H9 (cell line): ENCODE data around the gene SPRYD3. TPM values are rescaled to one million over a fixed set of nuclear protein-coding genes. Genes with fewer than 3 reads are reported as not detected.
A peak's percentile ranks its signal among the peaks of the same experiment; 100 is the strongest.
"Not testable (repeated sequence)": the region's sequence is repeated elsewhere in the genome, so short reads cannot be mapped to it uniquely, and the experiment has no call there.

Experiments used
- DNase-seq: peaks from one replicate; pipeline ENCODE4 v3.0.0-alpha.2; 2017
- H2AFZ ChIP-seq: one replicate; pipeline ENCODE4 v1.6.1; 2013; ENCODE audit warnings: mild to moderate bottlenecking, low read length, control low read depth, moderate library complexity
- H2AK5ac ChIP-seq: 2 replicates; pipeline ENCODE4 v1.6.1; 2013; ENCODE audit warnings: low read length, control low read depth, mixed read lengths; ENCODE audit not compliant: insufficient read length
- H2BK120ac ChIP-seq: one replicate; pipeline ENCODE4 v1.6.1; 2013; ENCODE audit warnings: low read depth, mild to moderate bottlenecking, low read length, control low read depth, inconsistent platforms; ENCODE audit not compliant: poor library complexity, severe bottlenecking
- H2BK12ac ChIP-seq: 2 replicates; pipeline ENCODE4 v1.6.1; 2013; ENCODE audit warnings: low read length, control low read depth, mixed read lengths, low read depth; ENCODE audit not compliant: insufficient read length
- H2BK15ac ChIP-seq: 2 replicates; pipeline ENCODE4 v1.6.1; 2013; ENCODE audit warnings: low read depth, low read length, control low read depth
- H2BK20ac ChIP-seq: one replicate; pipeline ENCODE4 v1.6.1; 2013; ENCODE audit warnings: low read depth, mild to moderate bottlenecking, low read length, control low read depth, inconsistent platforms; ENCODE audit not compliant: poor library complexity, severe bottlenecking
- H2BK5ac ChIP-seq: 2 replicates; pipeline ENCODE4 v1.6.1; 2013; ENCODE audit warnings: low read length, control low read depth, mixed read lengths; ENCODE audit not compliant: insufficient read length
- H3K14ac ChIP-seq: 2 replicates; pipeline ENCODE4 v1.6.1; 2013; ENCODE audit warnings: low read length, control low read depth; ENCODE audit not compliant: insufficient read depth
- H3K18ac ChIP-seq: 2 replicates; pipeline ENCODE4 v1.6.1; 2013; ENCODE audit warnings: low read depth, mild to moderate bottlenecking, mixed read lengths, low read length, control low read depth; ENCODE audit not compliant: insufficient read length
- H3K23ac ChIP-seq: 2 replicates; pipeline ENCODE4 v1.6.1; 2013; ENCODE audit warnings: low read length, control low read depth, mixed read lengths, low read depth; ENCODE audit not compliant: insufficient read length
- H3K23me2 ChIP-seq: 2 replicates; pipeline ENCODE4 v1.6.1; 2013; ENCODE audit warnings: low read depth, mild to moderate bottlenecking, mixed read lengths, low read length, control low read depth; ENCODE audit not compliant: insufficient read length, poor library complexity, severe bottlenecking
- H3K27ac ChIP-seq: 2 replicates; pipeline ENCODE4 v1.5.1; 2013; ENCODE audit warnings: low read length, control low read depth, mixed read lengths, low read depth; ENCODE audit not compliant: insufficient read length
- H3K27me3 ChIP-seq: 2 replicates; pipeline ENCODE4 v1.6.1; 2013; ENCODE audit warnings: low read length, control low read depth, inconsistent platforms; ENCODE audit not compliant: insufficient read depth
- H3K4ac ChIP-seq: 2 replicates; pipeline ENCODE4 v1.6.1; 2013; ENCODE audit warnings: low read depth, mild to moderate bottlenecking, control low read depth, inconsistent platforms, low read length, moderate library complexity
- H3K4me1 ChIP-seq: 2 replicates; pipeline ENCODE4 v1.6.1; 2013; ENCODE audit warnings: low read length, control low read depth, inconsistent platforms; ENCODE audit not compliant: insufficient read depth
- H3K4me2 ChIP-seq: 2 replicates; pipeline ENCODE4 v1.6.1; 2013; ENCODE audit warnings: low read length, control low read depth, mixed read lengths; ENCODE audit not compliant: insufficient read length, insufficient read depth
- H3K56ac ChIP-seq: 2 replicates; pipeline ENCODE4 v1.6.1; 2013; ENCODE audit warnings: low read depth, mild to moderate bottlenecking, mixed read lengths, low read length, control low read depth; ENCODE audit not compliant: insufficient read length
- H3K79me1 ChIP-seq: 2 replicates; pipeline ENCODE4 v1.6.1; 2013; ENCODE audit warnings: low read depth, mild to moderate bottlenecking, moderate library complexity, low read length, control low read depth, inconsistent platforms; ENCODE audit not compliant: insufficient read depth, poor library complexity, severe bottlenecking
- H3K79me2 ChIP-seq: 2 replicates; pipeline ENCODE4 v1.6.1; 2013; ENCODE audit warnings: low read length, control low read depth, inconsistent platforms; ENCODE audit not compliant: insufficient read depth
- H3K9ac ChIP-seq: 2 replicates; pipeline ENCODE4 v1.6.1; 2013; ENCODE audit warnings: low read length, control low read depth, mixed read lengths; ENCODE audit not compliant: insufficient read length; ENCODE audit errors: extremely low read depth
- H3K9me3 ChIP-seq: one replicate; pipeline ENCODE4 v1.6.1; 2013; ENCODE audit warnings: low read depth, low read length, inconsistent platforms; ENCODE audit not compliant: control insufficient read depth
- H3T11ph ChIP-seq: one replicate; pipeline ENCODE4 v1.6.1; 2013; ENCODE audit warnings: mild to moderate bottlenecking, low read length, control low read depth, inconsistent platforms
- H4K20me1 ChIP-seq: one replicate; pipeline ENCODE4 v1.6.1; 2013; ENCODE audit not compliant: control insufficient read depth, insufficient read length, insufficient read depth
- H4K5ac ChIP-seq: 2 replicates; pipeline ENCODE4 v1.6.1; 2013; ENCODE audit warnings: low read depth, mild to moderate bottlenecking, mixed read lengths, low read length, control low read depth; ENCODE audit not compliant: insufficient read length
- H4K8ac ChIP-seq: replicated peaks from 2 replicates; pipeline ENCODE4 v1.6.1; 2013; ENCODE audit warnings: low read length, control low read depth, mixed read lengths, low read depth; ENCODE audit not compliant: insufficient read length
- H4K91ac ChIP-seq: 2 replicates; pipeline ENCODE4 v1.6.1; 2013; ENCODE audit warnings: low read depth, mild to moderate bottlenecking, moderate library complexity, mixed read lengths, low read length, control low read depth; ENCODE audit not compliant: insufficient read length
- H3K27ac Mint-ChIP-seq, 3 experiments: 2 replicates in 2 of 3; 3 replicates in 1 of 3; pipeline ENCODE4 v1.8.0; 2020 to 2021; ENCODE audit warnings: mixed read lengths in 3 of 3, mild to moderate bottlenecking in 1 of 3, moderate library complexity in 1 of 3
- H3K27me3 Mint-ChIP-seq: 2 replicates; pipeline ENCODE4 v1.8.0; 2021; ENCODE audit warnings: low read depth, mild to moderate bottlenecking, moderate library complexity, mixed read lengths
- H3K36me3 Mint-ChIP-seq, 3 experiments: 2 replicates in 2 of 3; 3 replicates in 1 of 3; pipeline ENCODE4 v1.8.0; 2020 to 2021; ENCODE audit warnings: low read depth in 3 of 3, mixed read lengths in 3 of 3; ENCODE audit not compliant: insufficient read depth in 1 of 3
- H3K4me1 Mint-ChIP-seq, 2 experiments: 2 replicates each; pipeline ENCODE4 v1.8.0; 2020; ENCODE audit warnings: mixed read lengths in 2 of 2
- H3K4me3 Mint-ChIP-seq, 2 experiments: 2 replicates in 1 of 2; 3 replicates in 1 of 2; pipeline ENCODE4 v1.8.0; 2020 to 2021; ENCODE audit warnings: mild to moderate bottlenecking in 2 of 2, mixed read lengths in 2 of 2, moderate library complexity in 1 of 2
- H3K9me3 Mint-ChIP-seq, 2 experiments: 2 replicates in 1 of 2; 3 replicates in 1 of 2; pipeline ENCODE4 v1.8.0; 2020; ENCODE audit warnings: mild to moderate bottlenecking in 2 of 2, mixed read lengths in 2 of 2, moderate library complexity in 1 of 2
- CTCF ChIP-seq: fragments of 200-600 bp; sonication (generic); conservative IDR thresholded peaks from 3 replicates; pipeline ENCODE4 v1.8.0; 2021; ENCODE audit warnings: antibody characterized with exemption, mild to moderate bottlenecking
- whole genome bisulfite sequencing: extraction: QIAGEN DNeasy Blood & Tissue Kit; methylation state at CpG from one replicate; pipeline ENCODE4 v1.1.7; 2013; ENCODE audit warnings: missing lambda C conversion rate, low lambda C conversion rate, mixed read lengths; ENCODE audit not compliant: insufficient read length; ENCODE audit errors: extremely low coverage; 5-methylcytosine and 5-hydroxymethylcytosine counted together
- total RNA-seq: library from RNA; stranded (reverse); gene quantifications from 2 replicates; pipeline ENCODE4 v1.2.1, GENCODE V29; 2021

SPRYD3 gene
- total RNA-seq, 1 experiment from 2014 or later: 6.5 TPM

GRCh38 chr12:53034459-53034858, 44.7 kb downstream of the SPRYD3 start:
- H3K27ac Mint-ChIP-seq: peak overlapping the region in 1 of 3 experiments; percentile 53; a peak in 2 of 7 replicates
- no peaks in the 10 kb centered on the region for H4K20me1 ChIP-seq

GRCh38 chr12:53033832-53034231, 45.4 kb downstream of the SPRYD3 start:
- H2BK12ac ChIP-seq, H3K79me2 ChIP-seq, H4K8ac ChIP-seq, H3K4me2 ChIP-seq, H3K18ac ChIP-seq, H3K27ac ChIP-seq, H4K91ac ChIP-seq, H2AK5ac ChIP-seq, DNase-seq, H3K4me3 Mint-ChIP-seq, H2BK15ac ChIP-seq, H3K27me3 Mint-ChIP-seq, H2BK5ac ChIP-seq, H3K4me1 ChIP-seq, H2BK20ac ChIP-seq, H4K20me1 ChIP-seq, H3K23me2 ChIP-seq, H3K27me3 ChIP-seq, H3K56ac ChIP-seq, H3K79me1 ChIP-seq, H3K23ac ChIP-seq, H3K9ac ChIP-seq, H4K5ac ChIP-seq, H3K9me3 ChIP-seq, H2BK120ac ChIP-seq, H2AFZ ChIP-seq, H3K9me3 Mint-ChIP-seq, H3K4ac ChIP-seq, H3K4me1 Mint-ChIP-seq, H3T11ph ChIP-seq, H3K14ac ChIP-seq, H3K27ac Mint-ChIP-seq: not testable (repeated sequence)
- peaks cover 71 to 92% (median 84%) of the 10 kb centered on the region in 3 experiments for H3K36me3 Mint-ChIP-seq
- WGBS: no CpG with 5 or more reads among the region's 10 CpGs

More at GRCh38 chr12:53034459-53034858, 44.7 kb downstream of the SPRYD3 start:
- TF ChIP-seq CTCF: no peak
- Histone ChIP-seq H2AFZ (no peak overlapping the region), H3K18ac (no peak overlapping the region), H3K56ac (no peak overlapping the region), H3K27me3 (no peaks in the 10 kb centered on the region), H3K9ac (no peak overlapping the region), H3T11ph (no peak overlapping the region), H2AK5ac (no peak overlapping the region), H2BK15ac (no peak overlapping the region), H4K5ac (no peak overlapping the region), H4K8ac (no peak overlapping the region), H4K91ac (no peak overlapping the region), H2BK120ac (no peak overlapping the region), H3K4me2 (no peak overlapping the region), H3K79me1 (no peaks in the 10 kb centered on the region), H3K4me1 (no peaks in the 10 kb centered on the region), H3K9me3 (no peaks in the 10 kb centered on the region), H2BK5ac (no peak overlapping the region), H2BK20ac (no peak overlapping the region), H3K4ac (no peak overlapping the region), H2BK12ac (no peak overlapping the region), H3K27ac (no peak overlapping the region), H3K23ac (no peak overlapping the region), H3K14ac (no peak overlapping the region), H3K79me2 (no peaks in the 10 kb centered on the region), H3K23me2 (no peaks in the 10 kb centered on the region)
- no peak overlapping the region for H3K4me3 Mint-ChIP-seq
- no peaks in the 10 kb centered on the region for H3K27me3 Mint-ChIP-seq
- no peaks in the 10 kb centered on the region for H3K9me3 Mint-ChIP-seq
- no peak for DNase-seq
- peaks cover 0 to 5% of the 10 kb centered on the region in 2 experiments; a peak in 2 of 4 replicates for H3K4me1 Mint-ChIP-seq
- peaks cover 77 to 92% (median 84%) of the 10 kb centered on the region in 3 experiments for H3K36me3 Mint-ChIP-seq
- no CpG with 5 or more reads among the region's 8 CpGs for WGBS
